ENCODE measurements around the gene COL25A1. TPM values are rescaled to one million over a fixed set of nuclear protein-coding genes. Genes with fewer than 3 reads are reported as not detected.

COL25A1 gene
- total RNA-seq, 1 experiment from 2014 or later, result not detected

- no peak for DNase-seq (ENCODE audit: low read depth)
- in situ Hi-C loops (cut with HindIII; ENCODE audit: low pct_unique_long_range_greater_than_20kb, low sequenced_read_pairs), result no loop called here
These were observed 370.5 kb downstream of the COL25A1 start for GRCh38 chr4:108931926-108932325.

GRCh38 chr4:108930186-108930585 is 372.3 kb downstream of the COL25A1 start:
- DNase-seq (ENCODE audit: low read depth), result no peak
- in situ Hi-C loops (cut with HindIII; ENCODE audit: low pct_unique_long_range_greater_than_20kb, low sequenced_read_pairs), result no loop called here

GRCh38 chr4:108926781-108927180 is 375.7 kb downstream of the COL25A1 start:
- in situ Hi-C loops (cut with HindIII; ENCODE audit: low pct_unique_long_range_greater_than_20kb, low sequenced_read_pairs), result no loop called here
- DNase-seq (ENCODE audit: low read depth), result no peak

GRCh38 chr4:108926061-108926460 is 376.4 kb downstream of the COL25A1 start:
- no peak for DNase-seq (ENCODE audit: low read depth)
- in situ Hi-C loops (cut with HindIII; ENCODE audit: low pct_unique_long_range_greater_than_20kb, low sequenced_read_pairs), result no loop called here

- DNase-seq (ENCODE audit: low read depth), result no peak
- in situ Hi-C loops (cut with HindIII; ENCODE audit: low pct_unique_long_range_greater_than_20kb, low sequenced_read_pairs), result no loop called here
These were observed 380.3 kb downstream of the COL25A1 start for GRCh38 chr4:108922191-108922590.

GRCh38 chr4:108920395-108921087 is 381.9 kb downstream of the COL25A1 start:
- no peak for DNase-seq (ENCODE audit: low read depth)
- in situ Hi-C loops (cut with HindIII; ENCODE audit: low pct_unique_long_range_greater_than_20kb, low sequenced_read_pairs), result no loop called here

DNA sequence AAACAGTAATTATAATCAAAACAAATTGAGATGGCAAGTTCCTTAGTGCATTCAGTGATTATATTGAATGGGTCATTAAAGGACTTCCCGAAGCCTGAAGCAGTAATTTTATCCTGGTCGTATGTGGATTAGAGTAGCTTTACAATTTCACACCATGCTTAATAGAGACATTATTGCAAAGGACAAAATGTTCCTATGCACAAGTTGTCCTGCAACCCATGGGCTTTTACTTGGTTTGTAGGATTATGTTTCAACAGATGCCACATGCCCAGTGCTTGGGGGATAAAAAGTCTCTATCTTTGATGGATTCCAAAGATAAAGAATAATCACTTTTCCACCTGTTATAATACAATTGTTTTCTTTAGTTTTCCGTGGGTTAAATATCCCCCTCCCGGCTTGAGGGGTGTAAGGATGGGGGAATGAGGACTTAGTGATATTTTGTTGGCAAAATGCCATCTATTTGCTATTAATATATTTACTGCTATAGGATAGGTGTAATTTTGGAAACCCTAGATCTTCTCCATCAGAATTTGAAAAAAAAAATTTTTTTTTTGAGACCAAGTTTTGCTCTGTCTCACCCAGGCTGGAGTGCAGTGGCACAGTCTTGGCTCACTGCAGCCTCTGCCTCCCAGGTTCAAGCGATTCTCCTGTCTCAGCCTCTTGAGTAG is 383.1 kb downstream of the COL25A1 start:
- in situ Hi-C loops (cut with HindIII; ENCODE audit: low pct_unique_long_range_greater_than_20kb, low sequenced_read_pairs), result no loop called here

DNA sequence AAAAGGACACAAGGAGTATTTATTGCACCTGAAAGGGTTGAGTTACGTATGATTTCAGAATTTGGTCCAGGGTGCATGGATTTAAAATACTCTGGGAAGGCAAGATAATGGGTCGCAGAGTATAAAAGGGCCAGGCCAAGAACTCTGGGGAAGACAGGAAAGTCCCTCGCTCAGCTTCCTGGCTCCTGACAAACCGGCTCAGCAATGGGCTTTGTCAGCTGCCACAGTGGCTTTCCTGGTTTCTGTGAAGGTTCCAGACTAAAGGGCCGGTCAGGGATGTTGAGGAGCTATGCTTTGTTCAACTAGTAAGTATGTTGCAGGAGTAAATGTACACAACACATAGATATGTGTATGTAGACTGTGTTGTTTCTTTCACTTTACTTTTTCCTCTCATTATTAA is 385.2 kb downstream of the COL25A1 start:
- DNase-seq (ENCODE audit: low read depth), result no peak
- in situ Hi-C loops (cut with HindIII; ENCODE audit: low pct_unique_long_range_greater_than_20kb, low sequenced_read_pairs), result no loop called here

More for the DNA sequence above, 383.1 kb downstream of the COL25A1 start:
- DNase-seq (ENCODE audit: low read depth), result no peak

DNA sequence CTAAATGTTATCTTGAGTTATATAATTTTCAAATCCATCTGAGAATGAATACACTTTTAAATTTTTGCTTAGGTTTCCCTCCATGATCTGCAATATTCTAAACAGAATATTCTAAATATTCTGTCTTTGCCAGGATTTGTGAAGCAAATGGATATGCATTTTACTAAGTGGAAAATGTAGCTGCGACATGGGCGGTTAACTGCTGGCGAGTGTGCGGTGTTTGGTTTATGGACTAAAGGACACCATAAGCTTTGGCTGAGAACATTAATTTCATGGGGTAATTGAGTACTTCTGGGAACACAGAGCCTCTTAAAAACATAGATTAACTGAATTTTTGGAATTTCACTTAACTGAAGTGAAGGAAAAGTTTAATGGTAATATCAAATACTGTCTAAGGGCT is 385.8 kb downstream of the COL25A1 start:
- no peak for DNase-seq (ENCODE audit: low read depth)
- in situ Hi-C loops (cut with HindIII; ENCODE audit: low pct_unique_long_range_greater_than_20kb, low sequenced_read_pairs), result no loop called here

- no peak for DNase-seq (ENCODE audit: low read depth)
- in situ Hi-C loops (cut with HindIII; ENCODE audit: low pct_unique_long_range_greater_than_20kb, low sequenced_read_pairs), result no loop called here
These were observed 395.5 kb downstream of the COL25A1 start for GRCh38 chr4:108906866-108907367.

GRCh38 chr4:108906006-108906405 is 396.5 kb downstream of the COL25A1 start:
- DNase-seq (ENCODE audit: low read depth), result no peak
- in situ Hi-C loops (cut with HindIII; ENCODE audit: low pct_unique_long_range_greater_than_20kb, low sequenced_read_pairs), result no loop called here

DNA sequence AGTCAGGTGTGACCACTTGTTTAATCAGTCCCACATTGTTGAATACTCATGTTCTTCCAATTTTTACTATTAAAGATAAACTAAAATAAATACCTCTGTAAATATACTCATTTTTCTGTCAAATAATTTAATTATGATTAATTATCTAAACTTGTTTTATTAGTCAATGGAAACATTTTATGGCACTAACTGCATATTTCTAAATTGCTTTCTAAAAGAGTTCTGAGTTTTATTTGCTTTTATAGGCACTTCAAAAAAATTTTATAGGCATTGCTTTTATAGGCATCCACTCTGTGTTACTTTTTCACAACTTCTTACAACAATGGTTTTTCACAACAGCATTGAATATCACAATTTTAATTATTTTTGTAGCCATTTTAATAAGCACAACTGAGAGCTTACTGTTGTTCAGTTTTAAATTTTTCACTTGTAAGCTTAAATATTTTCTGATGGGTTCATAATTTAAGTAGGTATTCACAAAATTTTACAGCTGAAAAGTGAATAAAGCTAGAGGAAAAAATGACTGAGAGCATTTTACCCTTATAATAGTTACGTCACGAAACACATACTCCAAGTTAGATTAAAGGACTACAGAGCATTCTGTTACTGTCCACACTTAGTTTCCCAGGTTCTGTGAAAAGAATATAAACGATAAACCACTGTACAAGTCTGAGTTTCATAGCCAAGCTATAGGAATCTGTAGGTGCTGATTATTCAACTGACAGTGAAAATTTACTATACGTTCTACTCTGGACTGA is 398.8 kb downstream of the COL25A1 start:
- DNase-seq (ENCODE audit: low read depth), result no peak
- in situ Hi-C loops (cut with HindIII; ENCODE audit: low pct_unique_long_range_greater_than_20kb, low sequenced_read_pairs), result no loop called here

GRCh38 chr4:108902769-108903168 is 399.7 kb downstream of the COL25A1 start:
- DNase-seq (ENCODE audit: low read depth), result no peak
- in situ Hi-C loops (cut with HindIII; ENCODE audit: low pct_unique_long_range_greater_than_20kb, low sequenced_read_pairs), result no loop called here

GRCh38 chr4:108901291-108901690 is 401.2 kb downstream of the COL25A1 start:
- in situ Hi-C loops (cut with HindIII; ENCODE audit: low pct_unique_long_range_greater_than_20kb, low sequenced_read_pairs), result no loop called here
- DNase-seq (ENCODE audit: low read depth), result no peak

- in situ Hi-C loops (cut with HindIII; ENCODE audit: low pct_unique_long_range_greater_than_20kb, low sequenced_read_pairs), result no loop called here
- no peak for DNase-seq (ENCODE audit: low read depth)
These were observed 402.4 kb downstream of the COL25A1 start for GRCh38 chr4:108900018-108900580.

DNA sequence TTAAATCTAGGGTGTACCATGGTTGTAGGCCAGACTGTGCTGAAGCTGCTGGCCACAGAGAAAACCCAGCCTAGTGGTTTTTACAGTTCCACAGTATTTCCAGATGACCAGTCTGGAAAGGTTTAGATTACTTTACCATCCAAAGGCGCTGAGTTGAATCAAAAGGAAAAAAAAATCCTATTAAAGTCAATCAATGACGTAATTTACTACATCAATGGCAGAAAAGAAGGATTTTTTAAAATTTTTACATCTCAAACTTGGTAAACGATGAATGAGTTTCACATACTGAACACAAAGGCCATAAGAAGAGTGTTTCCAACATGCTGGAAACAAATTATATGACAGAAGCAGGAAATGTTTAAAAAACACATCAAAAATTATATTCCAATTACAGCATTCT is 409.0 kb downstream of the COL25A1 start:
- DNase-seq (ENCODE audit: low read depth), result no peak
- in situ Hi-C loops (cut with HindIII; ENCODE audit: low pct_unique_long_range_greater_than_20kb, low sequenced_read_pairs), result no loop called here

DNA sequence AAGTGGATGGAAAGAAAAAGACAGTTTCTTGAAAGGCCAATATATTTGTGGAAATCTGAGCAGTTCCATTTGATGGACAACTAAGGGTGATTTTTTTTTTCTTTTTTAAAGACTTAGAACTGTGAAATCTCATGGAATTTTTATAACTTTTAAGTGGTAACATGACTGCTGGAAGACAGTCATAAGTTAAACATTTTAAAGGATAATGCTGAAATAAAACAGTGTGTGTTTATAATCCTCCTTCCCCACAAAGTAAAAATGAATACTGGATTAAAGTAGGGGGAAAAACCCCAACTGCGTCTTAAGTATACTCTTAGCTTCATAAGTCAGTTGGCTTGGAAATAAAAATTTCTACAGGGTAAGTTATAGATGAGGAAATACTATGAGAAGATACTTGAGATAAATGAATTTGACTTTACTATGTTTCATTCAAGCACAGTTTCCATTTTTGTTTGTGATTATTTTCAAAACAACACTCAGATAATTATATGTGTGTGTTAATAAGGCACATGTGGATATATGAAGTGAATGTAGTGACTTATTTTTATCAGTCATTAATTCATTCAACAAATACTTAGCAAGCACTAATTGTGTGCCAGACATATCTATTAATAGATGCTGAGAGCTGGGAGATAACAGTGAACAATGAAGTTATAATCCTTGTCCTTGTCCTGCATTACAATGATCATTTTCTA is 410.4 kb downstream of the COL25A1 start:
- DNase-seq (ENCODE audit: low read depth), result no peak
- in situ Hi-C loops (cut with HindIII; ENCODE audit: low pct_unique_long_range_greater_than_20kb, low sequenced_read_pairs), result no loop called here

GRCh38 chr4:108890484-108890881 is 412.0 kb downstream of the COL25A1 start:
- in situ Hi-C loops (cut with HindIII; ENCODE audit: low pct_unique_long_range_greater_than_20kb, low sequenced_read_pairs), result no loop called here
- no peak for DNase-seq (ENCODE audit: low read depth)

Data from Caki2 (cell line).